Measurements from ENCODE around the gene ERGIC1. TPM values are rescaled to one million over a fixed set of nuclear protein-coding genes. Genes with fewer than 3 reads are reported as not detected.
A peak's percentile ranks its signal among the peaks of the same experiment; 100 is the strongest.

Gene ERGIC1
- total RNA-seq, 1 donor from 2014 or later, result 177 TPM

GRCh38 chr5:172828911-172829431, 5.1 kb upstream of the ERGIC1 start:
- no peak for DNase-seq
- no peaks in the 10 kb centered on the region for H3K36me3 ChIP-seq
- H3K27ac ChIP-seq, result no peak overlapping the region
- intact Hi-C loops (cut with DNase I), result no loop called here
- no peak for ATAC-seq
- TF ChIP-seq CTCF (IDR thresholded peaks at IDR 0.05), result no peak
- H3K4me3 ChIP-seq, result no peak overlapping the region
- peaks cover 7% of the 10 kb centered on the region for H3K4me1 ChIP-seq
- no peaks in the 10 kb centered on the region for H3K27me3 ChIP-seq (ENCODE audit: low read depth)
- peaks cover 11% of the 10 kb centered on the region for H3K9me3 ChIP-seq

- Histone ChIP-seq H3K27me3 (ENCODE audit: low read depth) (no peaks in the 10 kb centered on the region), H3K4me1 (peaks cover 15% of the 10 kb centered on the region), H3K9me3 (peaks cover 7% of the 10 kb centered on the region), H3K36me3 (no peaks in the 10 kb centered on the region), H3K4me3 (no peak overlapping the region), H3K27ac (no peak overlapping the region)
- intact Hi-C loops (cut with DNase I), result no loop called here
- DNase-seq (no peak), ATAC-seq (no peak)
- no peak for TF ChIP-seq CTCF (IDR thresholded peaks at IDR 0.05)
These were observed 3.7 kb upstream of the ERGIC1 start for GRCh38 chr5:172830275-172830799.

- peaks cover 22% of the 10 kb centered on the region for H3K4me1 ChIP-seq
- no peak for TF ChIP-seq CTCF (IDR thresholded peaks at IDR 0.05)
- ATAC-seq (no peak), DNase-seq (no peak)
- H3K27me3 ChIP-seq (ENCODE audit: low read depth), result no peaks in the 10 kb centered on the region
- H3K9me3 ChIP-seq, result peaks cover under 1% of the 10 kb centered on the region
- H3K36me3 ChIP-seq, result no peaks in the 10 kb centered on the region
- intact Hi-C loops (cut with DNase I), result no loop called here
- no peak overlapping the region for H3K27ac ChIP-seq
- no peak overlapping the region for H3K4me3 ChIP-seq
These were observed 3.0 kb upstream of the ERGIC1 start for GRCh38 chr5:172830876-172831662.

GRCh38 chr5:172832383-172833315, 1.4 kb upstream of the ERGIC1 start:
- no peak for TF ChIP-seq CTCF (IDR thresholded peaks at IDR 0.05)
- Histone ChIP-seq H3K4me3 (no peak overlapping the region), H3K9me3 (no peaks in the 10 kb centered on the region), H3K27me3 (ENCODE audit: low read depth) (no peaks in the 10 kb centered on the region), H3K4me1 (peaks cover 38% of the 10 kb centered on the region), H3K27ac (peak overlapping the region; percentile 92), H3K36me3 (no peaks in the 10 kb centered on the region)
- intact Hi-C loops (cut with DNase I), result no loop called here
- ATAC-seq (no peak), DNase-seq (no peak)

- Histone ChIP-seq H3K36me3 (no peaks in the 10 kb centered on the region), H3K9me3 (no peaks in the 10 kb centered on the region), H3K27me3 (ENCODE audit: low read depth) (no peaks in the 10 kb centered on the region), H3K4me1 (peaks cover 45% of the 10 kb centered on the region), H3K4me3 (peak overlapping the region; percentile 86), H3K27ac (peak overlapping the region; percentile 92)
- DNase-seq (no peak), ATAC-seq (no peak)
- intact Hi-C loops (cut with DNase I), result no loop called here
- TF ChIP-seq CTCF (IDR thresholded peaks at IDR 0.05), result no peak
These were observed 722 bp upstream of the ERGIC1 start for GRCh38 chr5:172833372-172833685.
